Mononuclear cell (primary cell): ENCODE data around the gene ATR. TPM values are rescaled to one million over a fixed set of nuclear protein-coding genes. Genes with fewer than 3 reads are reported as not detected.
"Not testable (repeated sequence)": the region's sequence is repeated elsewhere in the genome, so short reads cannot be mapped to it uniquely, and the experiment has no call there.

Experiments
- H3K27me3 ChIP-seq: 2 replicates; pipeline ENCODE4 v1.6.0; 2011; ENCODE audit warnings: low read length, control low read depth; ENCODE audit not compliant: insufficient read depth
- H3K4me1 ChIP-seq: 2 replicates; pipeline ENCODE4 v1.5.1; 2011; ENCODE audit warnings: mild to moderate bottlenecking, low read length, control low read depth; ENCODE audit not compliant: insufficient read depth
- H3K4me3 ChIP-seq: 2 replicates; pipeline ENCODE4 v1.5.1; 2011; ENCODE audit warnings: mild to moderate bottlenecking, low read length, moderate library complexity
- H3K9me3 ChIP-seq: 2 replicates; pipeline ENCODE4 v1.5.1; 2011; ENCODE audit warnings: low read depth, mild to moderate bottlenecking, control low read depth, low read length
- total RNA-seq: library from RNA; depleted of rRNA; stranded (reverse); fragments of >200 nt; gene quantifications from one replicate; pipeline ENCODE4 v1.2.3, GENCODE V29; 2012

The ATR gene
- 44.2 TPM for total RNA-seq

GRCh38 chr3:142578329-142579223, at the start of gene ATR:
Gene ATR, minus strand, starts transcription at chr3:142578733. Its CDS starts 29 bp downstream, at chr3:142578704.
- H3K4me3 ChIP-seq = peak within 1 kb of the TSS; percentile 86
- no peaks in the 10 kb centered on the region for H3K9me3 ChIP-seq
- no peaks in the 10 kb centered on the region for H3K27me3 ChIP-seq
- peaks cover 45% of the 10 kb centered on the region for H3K4me1 ChIP-seq

DNA sequence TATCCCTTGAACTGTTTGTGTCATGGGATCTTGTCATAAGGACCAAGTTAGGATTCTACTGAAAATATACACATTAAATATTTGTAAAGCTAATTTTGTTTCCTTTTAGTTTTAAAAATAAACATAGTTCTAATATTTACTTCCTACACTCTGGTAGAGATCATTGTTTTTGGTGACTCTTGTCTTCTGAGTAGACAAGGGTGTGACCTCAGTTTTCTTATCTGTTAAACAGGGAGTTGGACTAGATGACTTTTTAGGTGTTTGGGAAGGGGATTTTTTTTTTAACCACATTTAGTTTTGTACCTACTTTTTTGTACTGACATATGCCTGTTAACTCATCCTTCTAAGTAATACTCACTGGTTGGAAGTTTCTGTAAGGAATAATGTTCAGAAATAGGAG, 48.4 kb upstream of the ATR start:
- H3K4me1 ChIP-seq = no peaks in the 10 kb centered on the region
- H3K4me3 ChIP-seq = no peak overlapping the region
- H3K9me3 ChIP-seq = no peaks in the 10 kb centered on the region
- no peaks in the 10 kb centered on the region for H3K27me3 ChIP-seq

GRCh38 chr3:142625153-142625440, 46.6 kb upstream of the ATR start:
- Histone ChIP-seq H3K4me3 (no peak overlapping the region), H3K27me3 (no peaks in the 10 kb centered on the region), H3K4me1 (no peaks in the 10 kb centered on the region), H3K9me3 (no peaks in the 10 kb centered on the region)

DNA sequence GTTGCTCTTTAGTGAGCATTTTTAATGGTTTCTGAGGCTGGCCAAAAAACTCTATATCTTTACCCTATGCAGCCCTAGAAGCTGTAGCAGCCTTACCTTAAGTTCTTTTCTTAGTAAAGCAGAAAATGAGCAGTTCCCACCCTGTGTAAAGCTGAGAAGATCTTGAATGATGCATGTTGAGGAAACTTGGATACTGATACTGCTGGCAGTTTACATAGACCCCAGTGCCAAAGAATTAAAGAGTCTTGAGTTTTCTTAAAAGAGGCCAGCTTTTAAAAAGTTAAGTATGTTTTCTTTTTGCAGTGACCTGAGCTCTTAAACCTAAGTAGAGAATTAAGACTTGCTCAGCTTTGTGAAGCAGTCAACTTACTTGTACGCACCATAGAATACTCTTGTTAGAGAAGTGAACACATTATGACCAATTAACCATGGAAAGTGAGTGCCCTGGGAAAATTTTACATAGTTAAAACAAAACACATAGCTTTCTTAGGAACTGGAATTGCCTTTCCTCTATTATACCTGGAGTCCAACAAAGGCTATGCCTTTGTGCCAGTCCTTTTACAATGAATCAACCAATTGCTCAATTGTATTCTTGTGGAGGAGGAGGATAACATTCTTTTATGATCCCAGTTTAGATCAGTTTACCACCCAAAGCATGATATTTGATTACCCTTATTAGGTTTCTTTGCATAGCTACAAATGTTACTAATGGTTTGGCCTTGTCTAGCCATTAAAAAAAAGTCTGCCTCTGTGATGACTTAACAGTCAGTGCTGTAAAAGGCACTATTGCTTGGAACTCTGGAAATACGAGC, 46.0 kb upstream of the ATR start:
- Histone ChIP-seq H3K4me3 (no peak overlapping the region), H3K9me3 (no peaks in the 10 kb centered on the region), H3K4me1 (no peaks in the 10 kb centered on the region), H3K27me3 (no peaks in the 10 kb centered on the region)

- Histone ChIP-seq H3K9me3 (no peaks in the 10 kb centered on the region), H3K27me3 (no peaks in the 10 kb centered on the region), H3K4me1 (no peaks in the 10 kb centered on the region), H3K4me3 (no peak overlapping the region)
Observed at GRCh38 chr3:142623194-142623593, 44.7 kb upstream of the ATR start.

- Histone ChIP-seq H3K4me1 (no peaks in the 10 kb centered on the region), H3K27me3 (no peaks in the 10 kb centered on the region), H3K9me3 (no peaks in the 10 kb centered on the region), H3K4me3 (no peak overlapping the region)
Observed at GRCh38 chr3:142622405-142622804, 43.9 kb upstream of the ATR start.

- H3K4me3 ChIP-seq = no peak overlapping the region
- H3K9me3 ChIP-seq = no peaks in the 10 kb centered on the region
- H3K27me3 ChIP-seq = no peaks in the 10 kb centered on the region
- H3K4me1 ChIP-seq = no peaks in the 10 kb centered on the region
Observed at GRCh38 chr3:142618917-142619461, 40.5 kb upstream of the ATR start.

GRCh38 chr3:142615171-142615570, 36.6 kb upstream of the ATR start:
- Histone ChIP-seq H3K4me1 (no peaks in the 10 kb centered on the region), H3K4me3 (no peak overlapping the region), H3K9me3 (no peaks in the 10 kb centered on the region), H3K27me3 (no peaks in the 10 kb centered on the region)

DNA sequence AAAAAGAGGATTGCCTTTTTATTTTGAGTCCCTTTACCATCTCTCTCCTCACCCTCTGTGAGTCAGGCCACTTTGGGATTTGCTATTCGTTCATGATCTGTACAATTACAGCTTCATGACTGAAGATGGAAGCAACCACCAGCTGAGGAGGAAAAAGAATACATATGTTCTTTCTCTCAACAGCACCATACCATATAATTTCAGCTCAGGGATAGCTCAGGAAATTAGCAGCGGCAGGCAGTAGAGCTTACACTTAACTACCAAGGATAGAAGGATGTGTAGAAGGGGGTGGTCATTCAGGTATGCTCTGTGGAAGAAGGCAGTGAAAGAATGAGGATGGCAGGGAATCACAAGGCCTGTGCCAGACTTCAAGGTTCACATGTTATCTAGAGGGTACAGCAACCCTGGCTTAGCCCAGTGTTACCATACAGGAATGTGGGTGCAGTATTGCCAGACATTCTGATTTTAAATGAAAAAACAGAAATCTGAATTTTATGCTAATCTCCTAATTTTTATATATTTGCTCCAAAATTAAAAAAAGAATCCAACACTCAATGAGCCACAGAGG, 35.6 kb upstream of the ATR start:
- H3K4me3 ChIP-seq = no peak overlapping the region
- no peaks in the 10 kb centered on the region for H3K4me1 ChIP-seq
- no peaks in the 10 kb centered on the region for H3K27me3 ChIP-seq
- H3K9me3 ChIP-seq = no peaks in the 10 kb centered on the region

- Histone ChIP-seq H3K27me3 (no peaks in the 10 kb centered on the region), H3K4me1 (no peaks in the 10 kb centered on the region), H3K9me3 (no peaks in the 10 kb centered on the region)
Observed at GRCh38 chr3:142613491-142613890, 35.0 kb upstream of the ATR start.

DNA sequence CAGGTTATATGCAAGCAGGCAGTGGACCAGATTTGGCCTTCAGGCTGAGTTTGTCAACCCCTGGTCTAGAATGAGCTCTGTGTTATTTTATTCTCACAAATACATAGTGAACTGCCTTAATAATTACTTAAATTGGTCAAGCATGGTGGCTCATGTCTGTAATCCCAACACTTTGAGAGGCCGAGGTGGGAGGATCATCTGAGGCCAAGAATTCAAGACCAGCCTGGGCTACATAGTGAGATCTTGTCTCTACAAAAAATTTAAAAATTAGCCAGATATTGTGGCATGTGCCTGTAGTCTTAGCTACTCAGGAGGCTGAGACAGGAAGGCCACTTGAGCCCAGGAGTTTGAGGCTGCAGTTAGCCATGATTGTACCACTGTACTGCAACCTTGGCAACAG, 32.7 kb upstream of the ATR start:
- Histone ChIP-seq H3K4me1 (no peaks in the 10 kb centered on the region), H3K9me3 (no peaks in the 10 kb centered on the region), H3K4me3 (no peak overlapping the region), H3K27me3 (no peaks in the 10 kb centered on the region)

More at GRCh38 chr3:142613491-142613890, 35.0 kb upstream of the ATR start:
- no peak overlapping the region for H3K4me3 ChIP-seq

- Histone ChIP-seq H3K4me1 (no peaks in the 10 kb centered on the region), H3K9me3 (no peaks in the 10 kb centered on the region), H3K27me3 (no peaks in the 10 kb centered on the region), H3K4me3 (no peak overlapping the region)
Observed at GRCh38 chr3:142609136-142609535, 30.6 kb upstream of the ATR start.

GRCh38 chr3:142608631-142609030, 30.1 kb upstream of the ATR start:
- H3K4me1 ChIP-seq = no peaks in the 10 kb centered on the region
- H3K27me3 ChIP-seq = no peaks in the 10 kb centered on the region
- H3K4me3 ChIP-seq = no peak overlapping the region
- no peaks in the 10 kb centered on the region for H3K9me3 ChIP-seq

DNA sequence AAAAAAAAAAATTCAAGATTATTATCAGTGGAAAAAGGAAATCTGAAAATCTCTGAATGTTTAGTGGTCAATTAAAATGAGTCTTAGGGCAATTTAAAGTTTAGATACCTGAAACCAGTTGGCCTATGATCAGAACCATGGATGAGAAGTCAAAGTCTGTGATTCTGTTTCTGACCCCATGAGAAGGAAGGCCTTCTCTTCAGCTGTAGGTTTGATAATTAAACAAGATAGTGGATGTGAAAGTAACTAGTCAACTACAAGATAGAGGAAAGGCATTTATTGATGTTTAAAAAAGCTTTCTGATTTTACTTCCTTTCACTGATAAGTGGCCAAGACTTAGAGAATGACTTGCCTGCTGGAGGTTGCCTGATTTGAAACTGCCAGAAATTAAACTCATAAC, 26.4 kb upstream of the ATR start:
- H3K4me3 ChIP-seq = no peak overlapping the region
- no peaks in the 10 kb centered on the region for H3K4me1 ChIP-seq
- no peaks in the 10 kb centered on the region for H3K9me3 ChIP-seq
- no peaks in the 10 kb centered on the region for H3K27me3 ChIP-seq

DNA sequence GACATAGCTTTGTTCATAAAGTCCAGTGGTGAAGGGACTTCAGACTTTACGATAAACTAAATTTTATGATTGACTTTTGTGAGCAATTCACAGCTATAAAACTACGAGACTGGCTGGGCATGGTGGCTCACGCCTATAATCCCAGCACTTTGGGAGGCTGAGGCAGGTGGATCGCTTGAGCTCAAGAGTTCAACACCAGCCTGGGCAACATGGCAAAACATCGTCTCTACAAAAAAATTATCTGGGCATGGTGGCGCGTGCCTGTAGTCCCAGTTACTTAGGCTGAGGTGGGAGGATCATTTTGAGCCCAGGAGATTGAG, 24.8 kb upstream of the ATR start:
- H3K27me3 ChIP-seq, H3K4me1 ChIP-seq, H3K4me3 ChIP-seq: not testable (repeated sequence)

More for the DNA sequence above, 24.8 kb upstream of the ATR start:
- H3K9me3 ChIP-seq = not testable (repeated sequence)
